Ecto neural progenitor cell (in vitro differentiated cells): ENCODE measurements around the gene RAB7B.
"Not testable (repeated sequence)": the region's sequence is repeated elsewhere in the genome, so short reads cannot be mapped to it uniquely, and the experiment has no call there.

Experiments
- DNase-seq: peaks from one replicate; pipeline ENCODE4 v3.0.0-alpha.2; 2018; ENCODE audit warnings: low spot score

RAB7B gene

GRCh38 chr1:206002871-206003801, at the start of gene RAB7B:
Gene RAB7B (minus strand): TSS chr1:206003395. CDS start chr1:205994135, 9,260 bp downstream.
- peak; percentile 47 for DNase-seq

DNA sequence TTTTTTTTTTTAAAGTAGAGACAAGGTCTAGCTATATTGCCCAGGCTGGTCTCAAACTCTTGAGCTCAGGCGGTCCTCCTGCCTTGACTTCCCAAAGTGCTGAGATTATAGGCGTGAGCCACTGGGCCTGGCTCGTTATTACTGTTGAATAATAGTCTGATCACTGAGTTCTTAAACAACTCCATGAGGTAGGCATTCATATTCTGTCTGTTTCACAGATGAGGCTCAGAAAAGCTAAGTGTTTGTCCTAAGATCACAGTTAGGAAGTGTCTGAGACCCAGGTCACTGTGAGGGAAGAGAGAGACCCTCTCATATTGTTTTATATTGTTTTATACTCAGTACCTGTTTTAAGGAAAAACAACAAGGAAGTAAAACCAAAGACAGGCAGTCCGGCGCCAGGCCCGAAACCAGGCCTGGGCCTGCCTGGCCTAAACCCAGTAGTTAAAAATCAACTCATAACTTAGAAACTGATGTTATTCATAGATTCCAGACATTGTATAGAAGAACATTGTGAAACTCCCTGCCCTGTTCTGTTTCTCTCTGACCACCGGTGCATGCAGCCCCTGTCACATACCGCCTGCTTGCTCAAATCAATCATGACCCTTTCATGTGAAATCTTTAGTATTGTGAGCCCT, 49.2 kb upstream of the RAB7B start:
- DNase-seq: not testable (repeated sequence)

GRCh38 chr1:206050655-206051235, 47.5 kb upstream of the RAB7B start:
- no peak for DNase-seq

GRCh38 chr1:206049919-206050600, 46.9 kb upstream of the RAB7B start:
- no peak for DNase-seq

GRCh38 chr1:206049293-206049692, 46.1 kb upstream of the RAB7B start:
- no peak for DNase-seq

GRCh38 chr1:206048582-206048981, 45.4 kb upstream of the RAB7B start:
- no peak for DNase-seq

DNA sequence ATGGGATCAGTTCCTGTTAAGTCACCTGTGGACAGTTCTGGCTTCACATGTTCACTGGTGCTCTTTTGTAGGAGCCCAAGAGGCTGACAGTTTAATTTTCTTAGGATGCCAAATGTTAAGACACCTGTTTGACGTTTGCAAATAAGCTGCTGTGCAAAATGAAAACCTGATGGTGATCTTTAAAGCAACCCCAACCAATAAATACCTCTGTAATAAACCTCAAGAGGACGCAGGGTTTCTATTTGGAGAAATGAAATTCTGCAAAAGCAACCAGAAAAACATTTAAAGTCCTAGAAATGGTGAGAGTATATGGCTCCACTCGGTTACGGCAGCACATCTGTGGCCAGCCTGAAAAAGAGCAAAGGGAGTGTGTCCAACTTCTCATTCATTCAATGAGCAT, 44.1 kb upstream of the RAB7B start:
- DNase-seq: no peak

- no peak for DNase-seq
These were observed 38.4 kb upstream of the RAB7B start for GRCh38 chr1:206041640-206042039.

DNA sequence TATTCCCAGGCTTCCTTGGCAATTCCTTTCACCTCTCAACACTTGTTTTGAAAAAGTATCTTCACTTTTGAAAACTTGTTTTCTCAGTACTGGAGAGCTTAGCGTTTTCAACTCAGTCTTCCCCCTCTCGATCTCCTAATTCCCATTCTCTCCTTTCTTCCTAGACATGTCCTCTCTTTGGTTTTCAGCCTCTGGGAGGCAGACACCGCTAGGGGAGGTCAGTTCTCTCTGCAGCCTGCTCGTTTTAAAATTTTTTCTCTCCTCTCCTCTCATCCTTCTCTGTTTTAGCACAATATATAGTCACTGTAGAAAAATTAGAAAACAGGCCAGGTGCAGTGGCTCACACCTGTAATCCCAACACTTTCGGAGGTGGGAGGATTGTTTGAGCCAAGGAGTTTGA, 37.1 kb upstream of the RAB7B start:
- DNase-seq: no peak

DNA sequence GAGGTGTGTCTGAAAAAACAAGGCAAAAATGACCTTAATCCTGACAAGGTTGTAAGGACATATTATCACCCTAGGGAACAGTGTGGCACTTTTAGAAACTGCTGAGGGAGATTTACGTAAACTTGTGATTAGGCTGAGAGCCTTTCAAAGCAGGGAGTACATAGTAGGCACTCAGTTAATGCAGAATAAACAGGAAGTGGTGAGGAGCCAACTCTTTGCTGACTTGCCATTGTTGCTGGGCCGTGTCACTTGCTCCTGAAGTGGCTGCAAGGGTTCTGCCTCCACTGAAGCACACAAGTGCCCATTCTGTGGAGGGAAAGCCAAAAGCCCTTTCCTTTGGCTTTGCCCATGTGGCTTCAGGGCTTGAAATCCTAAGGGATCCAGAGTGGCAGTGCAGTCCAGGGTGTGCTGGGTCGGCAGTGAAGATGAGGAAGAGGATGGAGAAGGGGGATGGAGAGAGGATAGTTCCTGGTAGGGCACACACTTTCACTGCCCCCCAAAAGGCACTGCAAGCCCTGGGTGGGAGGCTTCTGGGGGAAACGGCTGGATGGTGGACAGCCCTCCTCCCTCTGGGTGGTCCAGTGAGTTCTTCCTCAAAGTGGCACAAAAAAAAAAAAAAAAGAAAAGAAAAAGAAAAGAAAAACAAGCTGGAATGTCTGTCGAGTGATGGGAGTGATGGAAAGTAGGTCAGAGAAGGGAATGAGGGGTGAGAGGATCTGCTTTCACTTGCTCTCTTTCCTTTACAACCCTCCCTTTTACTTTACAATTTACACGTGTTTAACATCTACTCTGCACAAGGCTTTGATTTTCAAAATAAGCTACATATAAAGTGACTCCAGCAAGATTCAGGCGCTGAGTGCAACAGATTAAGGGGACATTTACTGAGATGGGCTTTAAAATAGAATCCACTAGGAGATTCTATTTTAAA, 36.1 kb upstream of the RAB7B start:
- no peak for DNase-seq

GRCh38 chr1:206037581-206037980, 34.4 kb upstream of the RAB7B start:
- DNase-seq: no peak

DNA sequence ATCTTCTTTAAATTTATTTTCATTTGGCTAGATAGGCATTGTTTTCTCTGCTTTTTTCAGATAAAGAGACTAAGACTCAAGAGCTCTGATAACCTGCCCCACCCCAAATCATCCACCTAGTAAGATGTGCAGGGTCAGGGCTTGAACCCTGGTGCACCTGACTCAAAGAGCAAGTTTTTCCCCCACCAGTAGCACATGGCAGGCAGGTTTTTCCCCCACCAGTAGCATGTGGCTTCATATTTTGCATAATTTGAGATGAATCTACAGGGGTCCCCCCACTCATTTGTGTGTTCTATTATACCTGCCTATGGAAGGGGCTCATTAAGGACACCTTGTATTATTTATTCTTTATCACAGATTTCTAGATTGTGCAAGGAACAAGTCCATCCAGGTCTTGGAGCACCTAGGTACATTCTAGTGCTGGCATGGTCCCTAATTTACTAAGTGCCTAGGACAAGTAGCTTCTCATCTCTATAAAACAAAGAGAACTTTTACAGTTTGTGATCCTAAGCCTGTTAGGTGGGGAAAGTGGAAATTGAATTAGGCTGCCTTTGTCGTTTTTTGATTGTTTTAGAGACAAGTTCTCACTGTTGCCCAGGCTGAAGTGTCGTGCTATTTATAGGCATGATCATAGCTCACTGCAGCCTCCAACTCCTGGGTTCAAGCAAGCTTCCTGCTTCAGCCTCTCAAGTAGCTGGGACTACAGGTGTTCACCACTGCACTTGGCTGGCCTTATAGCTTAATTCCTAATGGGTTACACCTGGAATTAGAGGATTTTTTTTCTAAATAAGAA, 33.7 kb upstream of the RAB7B start:
- no peak for DNase-seq

GRCh38 chr1:206035027-206035426, 31.8 kb upstream of the RAB7B start:
- DNase-seq: no peak

DNA sequence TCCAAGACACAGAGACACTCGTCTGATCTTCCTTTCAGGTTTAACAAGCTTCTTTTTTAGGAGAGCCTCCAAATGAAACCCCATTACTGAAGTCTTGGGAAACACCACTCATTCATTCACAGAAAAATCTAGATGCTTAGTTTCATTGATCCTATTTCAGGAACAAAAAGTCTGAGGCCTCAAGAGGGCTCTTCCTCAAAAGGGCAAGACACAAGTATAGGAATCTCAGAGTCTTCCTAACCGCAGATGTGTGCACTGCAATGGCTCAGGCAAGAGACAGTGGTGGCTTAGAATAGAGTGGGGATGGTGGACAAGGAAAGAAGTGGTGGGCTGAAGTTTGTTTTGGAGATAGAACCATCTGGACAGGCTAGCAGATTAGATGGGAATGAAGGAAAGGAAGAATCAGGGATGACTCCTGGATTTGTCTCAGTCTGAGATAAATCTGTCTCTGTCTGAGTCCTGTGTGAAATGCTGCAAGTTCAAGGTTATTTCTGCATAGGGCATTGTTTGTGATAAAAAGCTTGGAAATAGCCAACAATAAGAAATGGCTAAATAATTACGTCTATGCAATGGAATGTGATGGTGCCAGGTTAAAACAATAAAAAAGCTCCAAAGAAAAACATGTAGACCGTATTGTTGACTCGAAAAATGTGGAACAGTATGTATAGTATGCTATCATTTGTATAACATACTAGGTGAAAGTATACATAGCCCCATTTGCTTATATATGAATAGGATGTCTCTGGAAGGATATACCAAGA, 29.4 kb upstream of the RAB7B start:
- DNase-seq: no peak

DNA sequence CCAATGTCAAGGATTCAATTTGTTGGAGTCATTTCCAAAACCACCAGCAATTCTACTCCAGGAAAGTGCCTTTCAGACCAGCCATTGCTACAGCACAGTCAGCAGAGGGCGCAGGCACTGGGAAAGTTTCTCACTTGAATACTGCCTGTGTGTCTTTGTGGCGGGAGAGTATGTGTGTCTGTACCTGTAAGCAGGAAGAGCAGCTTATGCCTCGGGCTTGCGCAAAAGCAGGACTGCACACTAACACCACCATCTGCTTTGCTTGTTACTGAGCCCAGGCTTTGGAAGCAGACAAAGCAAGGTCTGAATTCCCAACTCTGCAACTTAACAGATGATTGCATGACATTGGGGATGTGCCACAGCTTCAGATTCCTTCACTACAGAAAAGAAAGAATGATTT, 27.5 kb upstream of the RAB7B start:
- peak; percentile 78 for DNase-seq

- no peak for DNase-seq
These were observed 27.0 kb upstream of the RAB7B start for GRCh38 chr1:206030191-206030590.

DNA sequence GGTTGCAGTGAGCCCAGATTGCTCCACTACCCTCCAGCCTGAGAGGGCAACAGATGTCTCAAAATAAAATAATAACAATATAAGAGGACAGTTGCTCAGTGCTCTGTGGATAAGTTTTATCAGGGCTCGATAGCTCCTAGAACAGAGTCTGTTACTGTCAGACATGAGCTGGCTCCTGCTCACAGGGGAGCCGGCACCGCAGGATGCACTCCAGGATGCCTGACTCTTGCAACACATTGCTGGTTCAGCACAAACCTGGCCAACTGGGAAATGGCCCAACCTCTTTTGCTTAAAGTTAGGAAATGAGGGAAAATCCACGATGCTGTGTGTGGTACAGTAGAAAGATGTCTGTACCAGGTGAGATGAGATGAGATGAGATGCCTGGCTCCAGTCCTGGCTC, 26.3 kb upstream of the RAB7B start:
- DNase-seq: no peak

DNA sequence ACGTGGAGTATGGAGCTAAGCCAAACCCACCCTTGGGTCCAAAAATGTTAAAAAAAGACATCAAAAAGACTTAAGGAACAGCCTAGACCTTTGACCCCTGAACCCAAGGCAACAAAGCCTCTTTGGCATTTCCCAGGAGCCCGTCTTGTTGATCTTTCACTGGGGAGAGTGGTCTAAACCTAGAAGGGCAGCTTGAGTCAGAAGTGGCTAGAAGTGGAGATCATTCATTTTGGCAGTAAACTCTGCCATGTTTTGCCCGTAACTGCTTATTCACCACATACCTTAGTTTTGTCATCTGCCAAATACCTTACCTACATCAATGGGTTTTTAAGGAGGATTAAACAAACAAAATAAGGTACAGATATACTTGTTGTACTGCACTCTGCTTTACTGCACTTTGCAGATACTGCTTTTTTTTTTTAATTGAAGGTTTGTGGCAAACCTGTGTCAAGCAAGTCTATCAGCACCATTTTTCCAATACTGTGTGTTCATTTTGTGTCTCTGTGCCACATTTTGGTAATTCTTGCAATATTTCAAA, 22.2 kb upstream of the RAB7B start:
- DNase-seq: no peak

- DNase-seq: no peak
These were observed 20.5 kb upstream of the RAB7B start, which contains the start of gene CTSE for GRCh38 chr1:206023695-206024094. Gene CTSE (minus strand): TSS chr1:206023895. CDS start chr1:206023791, 104 bp downstream.
